ENCODE results near the gene NINL.

Gene NINL

GRCh38 chr20:25499855-25500434 lies 85.4 kb downstream of the NINL start:
- peak; percentile 45 for DNase-seq

- no peak for DNase-seq
These were observed 86.3 kb downstream of the NINL start for GRCh38 chr20:25499031-25499430.

- no peak for DNase-seq
These were observed 87.1 kb downstream of the NINL start for GRCh38 chr20:25498280-25498606.

- no peak for DNase-seq
These were observed 87.6 kb downstream of the NINL start for GRCh38 chr20:25497586-25498279.

- no peak for DNase-seq
These were observed 88.3 kb downstream of the NINL start for GRCh38 chr20:25496968-25497401.

- no peak for DNase-seq
These were observed 89.0 kb downstream of the NINL start for GRCh38 chr20:25496165-25496967.

GRCh38 chr20:25495189-25495824 lies 90.0 kb downstream of the NINL start:
- no peak for DNase-seq

GRCh38 chr20:25494506-25495188 lies 90.7 kb downstream of the NINL start:
- DNase-seq, result no peak

GRCh38 chr20:25493748-25494505 lies 91.4 kb downstream of the NINL start:
- no peak for DNase-seq

- no peak for DNase-seq
These were observed 92.2 kb downstream of the NINL start for GRCh38 chr20:25493137-25493536.

- DNase-seq, result no peak
These were observed 93.8 kb downstream of the NINL start for GRCh38 chr20:25491446-25492038.

GRCh38 chr20:25490656-25491445 lies 94.5 kb downstream of the NINL start:
- no peak for DNase-seq

- no peak for DNase-seq
These were observed 96.0 kb downstream of the NINL start for GRCh38 chr20:25489221-25489871.

GRCh38 chr20:25487975-25488374 lies 97.4 kb downstream of the NINL start:
- no peak for DNase-seq

- no peak for DNase-seq
These were observed 98.0 kb downstream of the NINL start for GRCh38 chr20:25487306-25487705.

GRCh38 chr20:25486377-25486776 lies 99.0 kb downstream of the NINL start:
- DNase-seq, result peak; percentile 80

GRCh38 chr20:25485872-25486271 lies 99.5 kb downstream of the NINL start:
- no peak for DNase-seq

- no peak for DNase-seq
These were observed 100.3 kb downstream of the NINL start for GRCh38 chr20:25484911-25485511.

- DNase-seq, result no peak
These were observed 101.0 kb downstream of the NINL start for GRCh38 chr20:25484224-25484846.

All from NCI-H82 (cell line).